Neural progenitor cell (in vitro differentiated cells): ENCODE data around the gene PRDM2. TPM values are rescaled to one million over a fixed set of nuclear protein-coding genes. Genes with fewer than 3 reads are reported as not detected.

Experiments used
- DNase-seq: peaks from one replicate; pipeline ENCODE4 v3.0.0-alpha.2; 2016; ENCODE audit warnings: low spot score
- H2AFZ ChIP-seq: fragments of 200-600 bp; sonication (generic); replicated peaks from 2 replicates; pipeline ENCODE4 v1.6.1; 2016; ENCODE audit warnings: antibody characterized with exemption
- H3F3A ChIP-seq: fragments of 200-600 bp; sonication (generic); 2 replicates; pipeline ENCODE4 v1.6.1; 2016; ENCODE audit warnings: antibody characterized with exemption, low read depth
- H3K27ac ChIP-seq: fragments of 200-600 bp; sonication (generic); 2 replicates; pipeline ENCODE4 v1.5.1; 2016; ENCODE audit warnings: mild to moderate bottlenecking
- H3K27me3 ChIP-seq: fragments of 200-600 bp; sonication (generic); 2 replicates; pipeline ENCODE4 v1.6.1; 2016; ENCODE audit warnings: mild to moderate bottlenecking, moderate library complexity
- H3K36me3 ChIP-seq: fragments of 200-600 bp; sonication (generic); 2 replicates; pipeline ENCODE4 v1.5.1; 2016
- H3K4me1 ChIP-seq: fragments of 200-600 bp; sonication (generic); 2 replicates; pipeline ENCODE4 v1.6.1; 2016; ENCODE audit warnings: mixed run types
- H3K4me2 ChIP-seq: fragments of 200-600 bp; sonication (generic); 2 replicates; pipeline ENCODE4 v1.6.1; 2016
- H3K4me3 ChIP-seq: fragments of 200-600 bp; sonication (generic); 2 replicates; pipeline ENCODE4 v1.5.1; 2016
- H3K79me2 ChIP-seq: fragments of 200-600 bp; sonication (generic); 2 replicates; pipeline ENCODE4 v1.6.1; 2016; ENCODE audit warnings: low read depth
- H3K9ac ChIP-seq: fragments of 200-600 bp; sonication (generic); 2 replicates; pipeline ENCODE4 v1.6.1; 2016
- H3K9me3 ChIP-seq: fragments of 200-600 bp; sonication (generic); 2 replicates; pipeline ENCODE4 v1.5.1; 2016; ENCODE audit warnings: low read depth
- H4K20me1 ChIP-seq: fragments of 200-600 bp; sonication (generic); 2 replicates; pipeline ENCODE4 v1.6.1; 2016; ENCODE audit warnings: low read depth
- H3K27ac Mint-ChIP-seq: 3 replicates; pipeline ENCODE4 v1.8.0; 2021; ENCODE audit warnings: mixed read lengths
- H3K27me3 Mint-ChIP-seq: 2 replicates; pipeline ENCODE4 v1.8.0; 2022; ENCODE audit warnings: low read depth, mild to moderate bottlenecking, inconsistent platforms, moderate library complexity, mixed read lengths; ENCODE audit not compliant: insufficient read depth
- H3K36me3 Mint-ChIP-seq: 3 replicates; pipeline ENCODE4 v1.8.0; 2021; ENCODE audit warnings: mixed read lengths
- H3K4me1 Mint-ChIP-seq: 3 replicates; pipeline ENCODE4 v1.8.0; 2021; ENCODE audit warnings: mixed read lengths
- H3K4me3 Mint-ChIP-seq: 3 replicates; pipeline ENCODE4 v1.8.0; 2021; ENCODE audit warnings: mild to moderate bottlenecking, moderate library complexity, mixed read lengths
- H3K9me3 Mint-ChIP-seq: 3 replicates; pipeline ENCODE4 v1.8.0; 2020; ENCODE audit warnings: mixed read lengths
- EZH2 ChIP-seq: fragments of 200-600 bp; sonication (generic); IDR thresholded peaks from 2 replicates; pipeline ENCODE4 v1.6.1; 2017; ENCODE audit warnings: antibody characterized with exemption, mild to moderate bottlenecking, moderate library complexity
- EZH2phosphoT487 ChIP-seq: fragments of 200-600 bp; sonication (generic); IDR thresholded peaks from 2 replicates; pipeline ENCODE4 v1.6.1; 2017; ENCODE audit warnings: antibody characterized with exemption
- total RNA-seq: library from RNA; depleted of rRNA; stranded (reverse); fragments of >200 nt; gene quantifications from 2 replicates; pipeline ENCODE4 v1.2.3, GENCODE V29; 2015; ENCODE audit warnings: low replicate concordance
- TF ChIP-seq, protein P1 (sequence below): fragments of 200-600 bp; sonication (generic); IDR thresholded peaks from 2 replicates; pipeline ENCODE4 v1.5.1; 2017; ENCODE audit warnings: antibody characterized with exemption, mild to moderate bottlenecking

The PRDM2 gene
- total RNA-seq, 1 donor from 2014 or later: 22.0 TPM

DNA sequence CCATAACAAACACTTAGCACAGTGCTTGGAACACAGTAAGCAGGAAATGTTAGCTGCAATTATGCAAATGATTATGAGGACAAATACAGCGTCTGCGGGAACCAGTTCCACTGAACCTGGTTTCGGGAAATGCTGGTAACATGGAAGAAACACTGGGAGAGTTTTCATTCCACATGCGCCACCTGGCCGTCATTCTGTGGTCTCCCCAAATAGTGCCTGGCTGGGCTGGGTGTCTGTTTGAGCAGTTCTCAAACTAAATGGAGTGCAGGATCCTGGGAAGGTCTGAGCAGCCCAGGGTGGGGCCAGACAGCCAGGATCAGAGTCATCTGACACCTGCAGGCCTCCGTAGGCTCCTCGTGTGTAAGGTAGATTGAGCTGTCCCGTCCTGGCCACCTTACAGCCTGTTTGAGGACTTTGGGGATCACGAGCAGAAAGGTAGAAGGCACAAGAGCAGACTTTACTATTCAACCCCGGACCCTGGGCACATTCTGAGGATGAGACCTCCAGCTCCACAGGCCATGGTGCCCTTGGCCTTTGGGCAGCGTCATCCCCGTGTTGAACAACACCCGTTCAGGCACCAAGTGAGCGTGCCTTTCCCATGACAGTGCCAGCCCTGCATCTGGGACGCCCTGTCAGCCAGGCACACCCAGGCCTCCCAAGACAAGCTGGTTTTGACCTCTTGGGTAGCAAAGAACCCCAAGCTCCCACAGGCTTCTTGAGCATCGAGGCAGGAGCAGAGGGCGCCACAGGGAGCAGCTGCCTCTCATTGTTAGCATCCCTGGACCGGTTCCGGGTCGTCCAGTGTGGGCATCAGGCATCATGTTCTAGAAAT lies 101.9 kb downstream of the PRDM2 start:
- no peak overlapping the region for H3K27ac Mint-ChIP-seq
- Histone ChIP-seq H3K4me3 (no peak overlapping the region), H3K36me3 (no peaks in the 10 kb centered on the region), H3K4me2 (no peak overlapping the region), H3K9me3 (no peaks in the 10 kb centered on the region), H3K9ac (no peak overlapping the region), H3K27ac (no peak overlapping the region), H4K20me1 (peaks cover 13% of the 10 kb centered on the region), H3K79me2 (no peaks in the 10 kb centered on the region), H3K27me3 (no peaks in the 10 kb centered on the region), H2AFZ (no peak overlapping the region), H3K4me1 (peaks cover 9% of the 10 kb centered on the region), H3F3A (no peaks in the 10 kb centered on the region)
- no peaks in the 10 kb centered on the region for H3K9me3 Mint-ChIP-seq
- peaks cover 16% of the 10 kb centered on the region for H3K4me1 Mint-ChIP-seq
- H3K27me3 Mint-ChIP-seq: no peaks in the 10 kb centered on the region
- H3K36me3 Mint-ChIP-seq: no peaks in the 10 kb centered on the region
- no peak overlapping the region for H3K4me3 Mint-ChIP-seq
- TF ChIP-seq EZH2 (no peak), EZH2phosphoT487 (no peak)
- TF ChIP-seq, protein P1, sequence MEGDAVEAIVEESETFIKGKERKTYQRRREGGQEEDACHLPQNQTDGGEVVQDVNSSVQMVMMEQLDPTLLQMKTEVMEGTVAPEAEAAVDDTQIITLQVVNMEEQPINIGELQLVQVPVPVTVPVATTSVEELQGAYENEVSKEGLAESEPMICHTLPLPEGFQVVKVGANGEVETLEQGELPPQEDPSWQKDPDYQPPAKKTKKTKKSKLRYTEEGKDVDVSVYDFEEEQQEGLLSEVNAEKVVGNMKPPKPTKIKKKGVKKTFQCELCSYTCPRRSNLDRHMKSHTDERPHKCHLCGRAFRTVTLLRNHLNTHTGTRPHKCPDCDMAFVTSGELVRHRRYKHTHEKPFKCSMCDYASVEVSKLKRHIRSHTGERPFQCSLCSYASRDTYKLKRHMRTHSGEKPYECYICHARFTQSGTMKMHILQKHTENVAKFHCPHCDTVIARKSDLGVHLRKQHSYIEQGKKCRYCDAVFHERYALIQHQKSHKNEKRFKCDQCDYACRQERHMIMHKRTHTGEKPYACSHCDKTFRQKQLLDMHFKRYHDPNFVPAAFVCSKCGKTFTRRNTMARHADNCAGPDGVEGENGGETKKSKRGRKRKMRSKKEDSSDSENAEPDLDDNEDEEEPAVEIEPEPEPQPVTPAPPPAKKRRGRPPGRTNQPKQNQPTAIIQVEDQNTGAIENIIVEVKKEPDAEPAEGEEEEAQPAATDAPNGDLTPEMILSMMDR: no peak
- DNase-seq: no peak

DNA sequence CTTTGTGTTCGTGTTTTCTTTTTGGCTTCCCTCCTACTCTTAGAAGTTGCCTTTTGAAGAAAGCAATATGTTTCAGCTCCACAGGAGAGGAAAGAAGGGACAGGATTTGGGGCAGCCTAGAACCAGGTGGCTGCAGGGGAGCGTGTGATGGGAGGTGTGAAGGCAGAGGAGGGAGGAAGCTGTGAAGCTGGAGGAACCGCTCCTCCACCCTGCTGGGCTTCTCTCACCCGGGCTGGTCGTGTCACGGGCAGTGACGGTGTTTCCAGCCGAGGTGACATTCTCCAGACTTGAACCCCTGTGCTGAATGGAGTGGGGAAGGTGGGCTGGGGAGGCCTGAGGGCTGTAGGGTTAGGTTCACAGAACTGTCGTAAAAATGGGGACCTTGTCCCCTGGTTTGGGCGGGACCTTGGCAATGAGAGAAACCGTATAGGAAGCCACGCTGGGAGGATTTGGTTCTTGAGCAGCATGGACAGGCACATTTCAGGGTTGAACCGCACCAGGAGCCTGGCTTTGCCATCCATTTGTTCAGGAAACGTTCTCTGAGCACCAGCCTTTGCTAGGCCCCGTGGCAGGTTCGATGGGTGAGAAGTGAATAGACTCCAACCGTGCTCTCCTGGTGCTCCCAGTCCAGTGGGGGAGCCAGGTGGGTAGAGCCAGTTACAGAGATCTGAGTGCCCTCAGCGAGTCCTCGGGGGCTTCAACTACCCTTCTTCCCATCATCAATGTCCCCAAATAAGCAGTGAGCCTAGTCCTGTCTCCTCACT lies 103.0 kb downstream of the PRDM2 start:
- no peaks in the 10 kb centered on the region for H3K79me2 ChIP-seq
- H2AFZ ChIP-seq: no peak overlapping the region
- TF ChIP-seq EZH2 (no peak), EZH2phosphoT487 (no peak)
- TF ChIP-seq, protein P1: no peak
- no peak for DNase-seq
- no peak overlapping the region for H3K4me2 ChIP-seq
- no peaks in the 10 kb centered on the region for H3K36me3 ChIP-seq
- no peaks in the 10 kb centered on the region for H3F3A ChIP-seq
- H3K4me3 ChIP-seq: no peak overlapping the region
- H3K27me3 ChIP-seq: no peaks in the 10 kb centered on the region
- peaks cover 15% of the 10 kb centered on the region for H3K4me1 Mint-ChIP-seq
- no peak overlapping the region for H3K27ac Mint-ChIP-seq
- H3K27ac ChIP-seq: no peak overlapping the region
- H3K9me3 ChIP-seq: no peaks in the 10 kb centered on the region
- no peak overlapping the region for H3K4me3 Mint-ChIP-seq
- no peaks in the 10 kb centered on the region for H3K9me3 Mint-ChIP-seq
- peaks cover 5% of the 10 kb centered on the region for H3K4me1 ChIP-seq
- no peak overlapping the region for H3K9ac ChIP-seq
- H3K36me3 Mint-ChIP-seq: no peaks in the 10 kb centered on the region
- H3K27me3 Mint-ChIP-seq: peaks cover 2% of the 10 kb centered on the region
- peaks cover 13% of the 10 kb centered on the region for H4K20me1 ChIP-seq

- peaks cover 14% of the 10 kb centered on the region for H3K4me1 Mint-ChIP-seq
- peaks cover 13% of the 10 kb centered on the region for H4K20me1 ChIP-seq
- no peak overlapping the region for H3K4me3 ChIP-seq
- H3K36me3 ChIP-seq: no peaks in the 10 kb centered on the region
- no peak overlapping the region for H3K4me3 Mint-ChIP-seq
- H3K27me3 ChIP-seq: no peaks in the 10 kb centered on the region
- DNase-seq: no peak
- H3K4me1 ChIP-seq: no peaks in the 10 kb centered on the region
- no peaks in the 10 kb centered on the region for H3K79me2 ChIP-seq
- no peaks in the 10 kb centered on the region for H3K9me3 ChIP-seq
- peaks cover 4% of the 10 kb centered on the region for H3K27me3 Mint-ChIP-seq
- no peak overlapping the region for H3K27ac ChIP-seq
- H3K9me3 Mint-ChIP-seq: no peaks in the 10 kb centered on the region
- H3K36me3 Mint-ChIP-seq: peaks cover 3% of the 10 kb centered on the region
- TF ChIP-seq, protein P1: no peak
- TF ChIP-seq EZH2phosphoT487 (no peak), EZH2 (no peak)
- H3F3A ChIP-seq: no peaks in the 10 kb centered on the region
- H2AFZ ChIP-seq: no peak overlapping the region
- no peak overlapping the region for H3K4me2 ChIP-seq
- H3K9ac ChIP-seq: no peak overlapping the region
- H3K27ac Mint-ChIP-seq: no peak overlapping the region
Measured at GRCh38 chr1:13803546-13804239, 103.7 kb downstream of the PRDM2 start.
